Measurements from ENCODE around the gene KCNAB2.
"Not testable (repeated sequence)": the region's sequence is repeated elsewhere in the genome, so short reads cannot be mapped to it uniquely, and the experiment has no call there.

The KCNAB2 gene

GRCh38 chr1:6011161-6011945, 34.3 kb upstream of the KCNAB2 start:
- DNase-seq, result no peak

DNA sequence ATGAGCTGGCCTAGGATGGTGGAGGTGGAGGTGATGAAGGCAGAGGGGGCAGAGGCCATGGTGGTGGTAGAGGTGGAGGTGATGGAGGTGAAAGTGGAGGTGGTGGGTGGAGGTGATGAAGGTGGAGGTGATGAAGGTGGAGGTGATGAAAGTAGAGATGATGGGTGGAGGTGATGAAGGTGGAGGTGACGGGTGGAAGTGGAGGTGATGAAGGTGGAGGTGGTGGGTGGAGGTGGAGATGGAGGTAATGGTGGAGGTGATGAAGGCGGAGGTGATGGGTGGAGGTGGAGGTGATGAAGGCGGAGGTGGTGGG, 33.8 kb upstream of the KCNAB2 start:
- DNase-seq, result no peak

DNA sequence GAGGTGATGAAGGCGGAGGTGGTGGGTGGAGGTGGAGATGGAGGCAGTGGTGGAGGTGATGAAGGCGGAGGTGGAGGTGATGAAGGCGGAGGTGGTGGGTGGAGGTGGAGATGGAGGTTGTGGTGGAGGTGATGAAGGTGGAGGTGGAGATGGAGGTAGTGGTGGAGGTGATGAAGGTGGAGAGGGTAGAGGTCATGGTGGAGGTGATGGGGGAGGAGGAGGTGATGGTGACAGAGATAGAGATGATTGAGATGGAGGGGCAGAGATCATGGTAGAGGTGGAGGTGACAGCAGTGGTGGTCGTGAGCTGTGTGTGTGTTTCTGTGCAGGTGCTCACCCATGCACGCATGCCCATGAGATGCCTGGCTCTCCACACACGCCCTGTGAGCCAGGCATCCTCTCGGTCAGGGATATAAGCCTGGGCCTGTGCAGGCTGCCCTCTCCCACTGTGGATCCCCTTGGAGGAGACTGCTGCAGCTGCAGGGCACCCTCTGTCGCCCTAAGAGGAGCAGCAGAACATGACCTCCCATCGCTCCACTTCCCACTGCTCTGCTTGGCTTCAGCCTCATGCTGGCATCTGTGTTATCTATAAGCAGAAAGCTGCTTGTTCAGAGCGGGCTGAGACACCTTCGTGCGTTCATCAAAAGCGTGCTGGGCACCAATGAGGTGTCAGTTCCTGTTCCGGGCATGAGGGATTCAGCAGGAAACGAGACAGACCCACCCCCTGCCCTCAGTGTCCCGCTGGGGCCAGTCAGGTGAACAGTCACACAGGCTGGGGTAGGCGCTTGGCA, 33.0 kb upstream of the KCNAB2 start:
- no peak for DNase-seq

DNA sequence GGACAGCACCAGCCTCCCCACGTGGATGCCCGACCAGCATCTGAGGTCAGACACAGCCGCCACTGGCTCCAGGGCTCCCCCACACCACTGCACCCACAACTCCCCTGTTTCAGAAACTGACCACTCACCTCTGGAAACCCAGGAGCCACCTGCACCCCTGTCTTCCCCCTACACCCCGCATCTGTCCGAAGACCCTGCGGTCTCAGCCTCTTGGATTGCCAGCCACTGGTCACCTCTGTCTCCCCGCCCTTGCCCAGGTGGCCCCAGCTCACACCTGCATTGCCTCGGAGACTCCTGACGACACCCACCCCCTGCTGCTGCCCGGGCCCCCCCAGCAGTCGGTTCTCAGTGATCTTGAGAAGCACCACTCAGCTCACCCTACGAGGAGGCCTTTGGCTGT, 32.2 kb upstream of the KCNAB2 start:
- no peak for DNase-seq

DNA sequence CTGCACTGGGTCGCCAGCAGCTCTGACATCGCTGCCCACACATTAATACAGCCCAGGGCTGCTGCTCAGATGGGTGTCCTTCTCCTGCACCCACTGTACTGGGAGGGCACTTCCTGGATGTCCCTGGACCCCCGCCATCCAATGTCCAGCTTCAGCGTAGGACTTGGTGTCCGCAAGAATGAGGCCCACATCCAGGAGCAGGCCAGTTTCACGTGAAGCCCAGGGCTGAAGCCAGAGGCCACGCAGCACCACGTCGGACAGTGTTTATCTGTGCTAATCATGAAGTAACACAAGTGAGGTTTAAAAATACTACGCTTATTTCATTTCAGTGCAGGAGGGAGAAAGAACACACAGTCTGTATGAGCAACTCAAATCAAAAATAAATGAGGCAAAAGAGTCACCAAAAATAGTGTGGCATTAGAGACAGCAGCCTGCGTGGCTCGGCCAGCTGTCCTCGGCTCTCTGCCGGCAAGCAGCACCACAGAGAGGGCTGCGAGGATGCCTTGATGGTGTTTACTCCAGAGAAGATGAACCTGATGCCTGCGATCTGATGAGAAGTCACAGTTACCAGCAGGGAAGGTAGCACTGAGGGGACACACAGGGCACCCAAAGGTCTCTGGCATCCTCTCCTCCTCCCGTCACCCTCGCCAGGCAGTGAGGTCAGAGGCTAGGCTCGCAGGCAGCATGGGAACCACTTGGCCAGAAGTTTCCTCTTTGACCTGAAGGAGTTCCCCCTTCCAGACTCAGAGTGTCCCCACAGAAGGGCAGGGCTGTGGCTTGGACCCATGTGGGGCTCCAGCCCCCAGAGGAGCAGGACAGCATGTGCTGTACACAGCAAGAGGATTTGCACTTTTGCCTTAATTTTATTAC, 31.3 kb upstream of the KCNAB2 start:
- DNase-seq, result no peak

GRCh38 chr1:6016191-6016865, 29.4 kb upstream of the KCNAB2 start:
- DNase-seq, result no peak

- not testable (repeated sequence) for DNase-seq
Observed at GRCh38 chr1:6017654-6018053, 28.0 kb upstream of the KCNAB2 start.

GRCh38 chr1:6019166-6019845, 26.4 kb upstream of the KCNAB2 start:
- no peak for DNase-seq

DNA sequence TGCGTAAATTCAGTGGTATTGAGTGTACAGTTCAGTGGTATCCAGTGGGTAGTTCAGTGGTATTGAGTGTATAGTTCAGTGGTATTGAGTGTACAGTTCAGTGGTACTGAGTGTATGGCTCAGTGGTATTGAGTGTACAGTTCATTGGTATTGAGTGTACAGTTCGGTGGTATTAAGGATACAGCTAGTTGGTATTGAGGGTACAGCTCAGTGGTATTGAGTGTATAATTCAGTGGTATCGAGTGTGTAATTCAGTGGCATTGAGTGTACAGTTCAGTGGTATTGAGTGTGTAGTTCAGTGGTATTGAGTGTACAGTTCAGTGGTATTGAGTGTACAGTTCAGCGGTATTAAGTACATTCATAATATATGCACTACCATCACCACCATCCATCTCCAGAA, 23.5 kb upstream of the KCNAB2 start:
- DNase-seq, result no peak

GRCh38 chr1:6023346-6023745, 22.3 kb upstream of the KCNAB2 start:
- DNase-seq, result no peak

- no peak for DNase-seq
Observed at GRCh38 chr1:6024376-6024775, 21.3 kb upstream of the KCNAB2 start.

- peak; percentile 16 for DNase-seq
Observed at GRCh38 chr1:6025269-6026094, 20.2 kb upstream of the KCNAB2 start.

DNA sequence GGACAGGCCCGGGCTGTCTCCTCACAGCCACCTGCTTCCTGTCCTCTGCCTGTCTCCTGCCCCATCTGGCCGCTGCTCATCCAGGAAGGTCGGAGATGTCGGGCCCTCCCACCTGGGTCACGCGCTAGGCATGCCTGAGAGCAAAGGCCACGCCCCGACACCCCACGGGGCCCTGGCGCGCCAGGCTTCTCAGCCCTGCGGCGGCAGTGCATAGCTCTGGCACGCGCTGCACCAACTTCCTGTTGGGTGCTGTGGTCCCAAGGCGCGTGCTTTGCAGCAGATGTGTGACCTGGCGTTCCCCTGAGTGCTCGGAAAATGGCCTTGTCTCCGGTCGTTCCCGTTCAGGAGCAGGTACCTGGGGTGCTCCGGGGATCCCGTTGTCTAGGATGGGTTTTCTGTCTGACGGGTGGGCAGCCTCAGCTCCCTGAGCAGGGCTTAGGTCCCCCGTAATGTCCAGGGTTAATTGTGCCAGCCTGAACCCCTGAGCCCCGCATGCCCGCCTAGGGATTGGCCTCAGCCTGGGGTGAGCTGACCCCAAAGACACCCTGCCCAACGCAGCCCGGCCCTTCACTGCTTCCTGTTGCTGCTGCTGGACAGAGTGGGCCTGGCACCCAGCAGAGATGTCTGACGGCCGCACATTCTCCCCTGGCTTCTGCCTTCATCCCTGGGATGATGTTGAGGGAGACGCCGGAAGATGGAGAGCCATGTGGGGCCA, 19.4 kb upstream of the KCNAB2 start:
- DNase-seq, result peak; percentile 92

DNA sequence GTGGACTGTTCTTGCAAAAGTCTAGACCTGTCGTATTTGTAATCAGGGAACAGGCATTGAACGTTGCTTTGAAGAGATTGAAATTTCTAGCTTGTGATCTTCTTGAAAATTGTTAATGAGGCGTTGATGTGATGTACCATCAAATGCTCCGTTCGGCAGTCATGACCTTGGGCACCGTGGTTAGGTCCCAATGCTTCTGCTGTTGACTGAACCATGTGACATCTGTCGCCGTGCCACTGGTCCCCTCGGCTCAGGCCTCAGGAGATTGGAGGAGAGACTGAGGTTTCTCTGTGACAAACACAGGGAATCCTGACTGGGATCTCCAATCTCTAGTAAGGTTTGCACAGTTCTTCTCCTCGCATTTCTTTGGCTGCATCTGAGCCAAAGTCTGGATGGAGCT, 18.1 kb upstream of the KCNAB2 start:
- no peak for DNase-seq

DNA sequence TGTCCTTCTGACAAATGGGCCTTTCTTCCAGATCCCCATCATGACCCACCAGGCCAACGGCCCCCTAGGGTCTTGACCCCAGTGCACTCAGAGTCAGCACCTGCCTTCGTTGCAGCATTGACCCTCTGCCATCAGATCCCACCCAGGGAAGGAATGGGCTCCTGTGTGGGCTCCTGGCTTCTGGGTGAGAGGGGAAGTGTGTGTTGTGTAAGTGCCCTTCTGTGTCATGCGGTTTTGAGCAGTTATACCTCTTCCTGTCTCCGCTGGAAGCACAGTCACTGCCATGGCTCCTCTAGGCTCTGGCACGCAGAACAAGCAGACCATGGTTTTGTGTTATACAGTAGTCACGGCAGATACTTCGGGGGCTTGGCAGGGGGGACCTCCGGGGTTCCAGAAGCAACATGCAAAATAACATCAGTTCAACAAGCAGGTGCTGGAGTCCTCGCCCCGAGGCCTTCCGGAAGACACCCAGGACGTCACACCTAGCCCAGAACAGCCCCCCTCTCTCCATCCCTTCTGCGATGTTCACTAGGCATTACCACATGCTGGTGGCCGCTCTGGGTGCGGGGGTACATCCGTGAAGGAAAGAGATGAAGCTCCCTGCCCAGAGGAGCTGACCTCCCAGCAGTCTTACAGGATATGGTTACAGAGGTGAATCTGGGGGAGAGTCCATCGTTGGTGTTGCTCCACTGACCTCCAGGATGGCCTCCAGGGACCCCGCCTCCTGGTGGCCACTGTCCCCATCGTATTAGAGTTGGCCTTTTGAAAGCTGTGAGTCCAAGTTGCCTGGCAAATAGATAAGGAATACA, 17.4 kb upstream of the KCNAB2 start:
- peak; percentile 33 for DNase-seq

DNA sequence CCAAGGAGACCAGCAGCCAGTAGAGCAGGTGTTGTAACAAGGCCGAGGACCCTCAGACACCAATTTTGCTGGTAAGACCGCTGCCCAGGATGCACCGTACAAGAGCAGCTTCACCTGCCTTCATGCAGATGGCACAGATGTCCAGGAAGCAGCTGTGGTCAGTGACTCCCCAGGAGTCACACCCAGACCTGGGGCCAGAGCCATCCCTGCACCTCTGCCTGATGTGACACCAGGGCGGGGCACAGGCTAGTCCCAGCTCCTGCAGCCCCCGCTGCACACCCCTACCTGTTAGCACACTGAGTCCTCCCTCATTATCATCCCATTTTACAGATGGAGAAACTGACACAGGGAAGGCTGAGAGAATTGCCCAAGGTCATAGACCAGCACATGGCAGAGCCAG, 16.3 kb upstream of the KCNAB2 start:
- DNase-seq, result no peak

- no peak for DNase-seq
Observed at GRCh38 chr1:6030132-6030531, 15.6 kb upstream of the KCNAB2 start.

- DNase-seq, result no peak
Observed at GRCh38 chr1:6030547-6031261, 15.0 kb upstream of the KCNAB2 start.

- DNase-seq, result no peak
Observed at GRCh38 chr1:6033124-6033523, 12.6 kb upstream of the KCNAB2 start.
